Measurements from ENCODE around the gene CDH4.

Gene CDH4

DNA sequence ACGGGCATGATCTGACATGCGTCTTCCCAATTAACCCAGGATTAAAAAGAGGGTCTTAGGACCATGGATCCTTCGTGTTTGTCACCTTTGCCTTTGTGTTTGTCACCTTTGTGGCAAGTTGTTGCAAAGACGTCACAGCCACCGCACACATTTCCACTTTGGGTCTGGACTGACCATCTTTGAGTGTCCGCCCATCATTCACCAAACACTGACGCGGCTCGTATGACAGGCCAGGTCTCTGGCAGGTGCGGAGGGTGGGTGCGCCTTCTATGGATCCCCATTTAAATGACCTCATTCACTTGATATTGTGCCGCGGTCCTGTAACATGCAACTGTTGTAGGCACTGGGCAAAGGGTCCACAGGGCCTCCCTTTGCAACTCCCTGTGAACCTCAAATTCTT lies 409.5 kb downstream of the CDH4 start:
- no peak for DNase-seq

DNA sequence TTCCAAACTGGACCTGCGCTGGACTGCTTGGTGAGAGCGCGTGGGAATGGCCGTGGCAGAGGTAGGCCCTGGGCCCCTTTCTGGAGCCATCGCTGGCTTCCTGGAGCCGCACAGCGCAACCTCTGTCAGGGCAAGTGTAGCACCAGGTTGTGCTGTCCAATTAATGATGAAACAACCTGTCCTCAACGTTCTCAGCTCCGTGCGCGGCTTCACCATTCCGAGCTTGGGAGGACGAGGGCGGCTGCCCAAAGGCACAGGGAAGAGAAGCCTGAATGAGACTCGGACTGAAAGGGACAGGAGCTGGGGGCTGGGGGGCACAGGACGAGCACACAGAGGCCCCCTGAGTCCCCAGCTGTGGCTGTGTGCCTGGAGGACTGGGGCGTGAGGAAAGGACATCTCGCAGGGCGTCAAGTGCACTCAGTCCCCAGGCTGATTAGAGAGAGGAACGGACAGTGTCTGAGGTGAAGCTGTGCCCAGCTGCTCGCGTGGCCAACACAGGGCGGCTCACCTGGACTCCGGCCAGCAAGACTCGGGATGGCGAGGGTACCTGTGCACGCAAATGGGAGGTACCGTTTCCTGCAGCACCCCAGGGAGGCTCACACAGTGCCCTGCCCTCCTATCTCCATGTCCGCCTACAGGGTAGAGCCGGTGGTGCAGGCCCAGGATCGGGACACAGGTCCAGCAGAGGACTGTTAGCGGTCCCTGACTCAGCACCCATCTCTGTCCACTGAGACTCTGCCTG lies 410.3 kb downstream of the CDH4 start:
- DNase-seq, result no peak

DNA sequence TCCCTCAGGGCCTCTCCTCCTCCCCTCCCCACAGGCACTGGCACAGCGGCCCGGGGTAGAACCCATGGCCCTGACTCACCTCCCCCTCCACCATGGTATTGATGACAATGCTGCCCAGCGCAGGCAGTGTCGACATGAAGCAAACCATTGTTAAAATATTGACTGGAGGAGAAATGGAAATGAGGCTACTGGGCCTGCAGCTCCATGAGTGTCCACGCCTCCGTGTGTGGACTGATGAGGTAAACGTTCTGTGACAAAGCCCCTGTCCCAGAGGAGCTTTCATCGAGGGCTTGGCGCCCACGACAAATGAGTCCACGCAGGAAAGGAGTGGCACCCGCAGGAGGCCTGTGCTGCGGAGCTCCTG lies 410.9 kb downstream of the CDH4 start:
- DNase-seq, result no peak

DNA sequence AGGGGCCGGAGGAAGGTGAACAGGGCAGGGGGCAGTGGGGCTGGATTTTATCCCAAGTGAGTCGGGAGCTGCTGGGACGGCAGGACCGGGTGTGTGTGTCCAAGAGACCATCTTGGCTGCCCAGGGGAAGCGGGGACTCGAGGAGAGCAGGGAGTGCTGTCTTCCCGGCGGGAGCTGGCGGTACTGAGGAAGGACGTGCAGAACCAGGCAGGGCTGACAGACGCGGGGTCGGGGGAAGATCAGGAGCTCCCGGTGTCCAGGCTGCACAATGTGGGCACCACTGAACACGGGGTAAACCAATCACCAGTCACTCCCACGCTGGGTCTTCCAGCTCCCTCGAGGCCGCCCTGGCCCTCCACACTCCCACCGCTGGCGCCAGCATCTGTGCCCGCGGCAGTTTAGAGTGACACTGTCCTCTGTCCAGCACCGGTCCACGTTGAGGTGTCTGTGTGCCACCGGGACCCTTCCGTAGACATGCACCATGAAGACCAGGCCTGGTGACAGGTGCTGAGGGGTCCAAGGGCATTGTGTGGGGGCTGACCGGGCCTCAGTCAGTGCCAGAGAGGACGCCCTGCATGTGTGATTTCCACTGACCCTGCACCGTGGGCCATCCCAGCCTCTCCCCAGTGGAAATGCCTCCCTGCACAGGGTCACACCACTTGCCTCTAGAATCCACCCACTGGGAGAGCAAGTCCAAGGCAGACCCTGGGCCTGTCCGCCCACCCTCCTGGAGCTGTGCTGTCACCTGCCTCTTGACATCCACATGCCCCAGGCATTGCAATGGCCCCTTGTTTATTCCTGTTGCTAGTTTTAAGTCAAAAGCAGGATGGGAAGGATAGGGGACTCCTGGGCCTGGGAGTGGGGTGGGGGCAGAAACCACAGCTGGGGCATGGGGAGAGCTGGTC lies 411.7 kb downstream of the CDH4 start:
- DNase-seq, result no peak

DNA sequence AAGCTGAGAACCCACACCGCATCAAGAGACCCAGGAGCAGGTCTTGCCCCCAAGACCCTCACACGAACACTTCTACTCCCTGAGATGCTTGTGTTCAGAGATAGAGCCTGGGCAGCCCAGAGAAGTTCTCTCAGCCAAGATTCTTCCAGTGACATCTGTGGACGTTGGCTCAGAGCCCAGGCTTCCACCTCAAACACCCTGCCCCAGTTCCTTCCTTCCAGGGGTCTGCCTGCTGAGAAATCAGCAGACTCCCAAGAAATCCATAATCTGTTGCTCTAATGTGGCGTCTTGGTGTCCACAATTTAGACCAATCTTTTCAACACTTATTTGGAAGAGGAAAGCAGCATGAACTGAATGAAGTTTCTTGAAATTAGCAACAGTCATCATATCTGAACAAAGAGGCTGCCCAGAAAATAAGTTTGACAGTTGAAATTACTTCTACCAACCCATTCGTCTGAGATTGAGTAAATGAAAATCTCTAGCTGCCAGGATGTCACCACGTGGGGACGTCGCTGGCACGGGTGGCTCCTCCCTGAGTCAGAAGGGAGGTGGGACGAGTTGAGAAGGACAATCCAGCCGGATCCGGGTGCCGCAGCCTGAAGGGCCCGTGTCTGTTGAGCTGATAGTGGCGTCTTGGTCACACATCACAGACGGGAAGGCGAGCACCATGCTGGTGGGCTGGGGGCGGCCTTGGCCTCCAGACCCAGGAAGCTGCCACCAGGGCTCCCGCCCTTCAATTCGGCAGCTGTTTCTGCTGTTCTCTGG lies 412.7 kb downstream of the CDH4 start:
- DNase-seq, result no peak

DNA sequence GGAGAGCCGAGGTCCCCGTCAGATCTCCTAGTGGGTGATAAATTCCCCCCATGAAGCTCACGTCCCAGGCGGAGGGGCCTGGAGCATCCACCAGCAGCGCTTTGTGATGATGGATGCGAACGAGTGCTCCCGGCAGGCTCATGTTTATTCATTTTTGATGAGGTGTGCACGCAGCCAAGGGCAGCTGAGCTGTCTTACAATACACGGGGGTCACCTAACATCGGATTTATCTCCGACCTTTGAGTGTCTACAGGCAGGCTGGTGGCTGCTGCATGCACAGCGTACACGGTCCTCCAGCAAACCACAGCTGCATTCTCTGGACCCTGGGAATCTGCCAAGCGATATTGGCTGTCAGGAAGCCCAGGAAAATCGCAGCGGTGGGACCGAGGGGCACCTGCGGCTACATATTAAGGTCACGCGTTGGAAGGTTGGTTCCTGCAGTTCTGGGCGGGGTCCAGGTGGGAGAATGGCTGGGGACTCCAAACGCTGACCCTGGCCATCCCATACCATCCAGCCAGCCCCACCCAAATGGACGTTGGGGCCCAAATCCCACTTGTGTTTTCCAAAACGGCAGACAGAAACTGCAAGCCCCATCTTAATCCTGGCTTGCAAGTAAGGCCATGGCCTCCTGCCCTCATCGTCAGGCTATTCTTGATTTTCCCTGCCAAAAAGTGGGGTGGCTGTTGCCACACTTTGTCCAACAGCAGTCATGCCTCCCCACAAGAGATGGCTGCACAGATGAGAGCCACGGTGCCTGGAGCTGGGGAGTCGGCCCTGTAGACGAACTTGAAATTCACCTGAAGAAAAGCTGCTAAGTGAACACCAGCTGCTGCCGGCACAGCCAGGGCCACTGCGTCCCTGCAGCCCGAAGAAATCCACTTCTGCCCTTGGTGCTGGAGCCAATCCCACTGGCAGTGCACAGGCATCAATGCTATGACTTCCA lies 413.7 kb downstream of the CDH4 start:
- DNase-seq, result no peak

DNA sequence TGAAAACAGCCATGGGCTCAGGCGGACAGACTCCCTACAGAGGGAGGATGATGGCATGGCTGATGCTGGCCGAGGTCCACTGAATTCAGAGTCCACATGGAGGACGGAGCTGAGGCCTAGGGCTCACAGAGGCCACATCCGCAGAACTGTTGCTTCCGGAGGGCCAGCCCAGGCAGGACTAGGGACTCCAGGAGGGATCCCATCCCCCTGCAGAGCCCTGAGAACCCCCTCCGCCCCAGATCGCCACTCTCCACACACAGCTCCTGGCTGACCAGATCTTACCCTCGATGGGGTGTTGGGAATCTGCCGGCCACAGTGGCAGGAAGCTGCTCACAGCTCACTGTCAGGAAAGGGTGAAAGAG lies 414.4 kb downstream of the CDH4 start:
- DNase-seq, result no peak

DNA sequence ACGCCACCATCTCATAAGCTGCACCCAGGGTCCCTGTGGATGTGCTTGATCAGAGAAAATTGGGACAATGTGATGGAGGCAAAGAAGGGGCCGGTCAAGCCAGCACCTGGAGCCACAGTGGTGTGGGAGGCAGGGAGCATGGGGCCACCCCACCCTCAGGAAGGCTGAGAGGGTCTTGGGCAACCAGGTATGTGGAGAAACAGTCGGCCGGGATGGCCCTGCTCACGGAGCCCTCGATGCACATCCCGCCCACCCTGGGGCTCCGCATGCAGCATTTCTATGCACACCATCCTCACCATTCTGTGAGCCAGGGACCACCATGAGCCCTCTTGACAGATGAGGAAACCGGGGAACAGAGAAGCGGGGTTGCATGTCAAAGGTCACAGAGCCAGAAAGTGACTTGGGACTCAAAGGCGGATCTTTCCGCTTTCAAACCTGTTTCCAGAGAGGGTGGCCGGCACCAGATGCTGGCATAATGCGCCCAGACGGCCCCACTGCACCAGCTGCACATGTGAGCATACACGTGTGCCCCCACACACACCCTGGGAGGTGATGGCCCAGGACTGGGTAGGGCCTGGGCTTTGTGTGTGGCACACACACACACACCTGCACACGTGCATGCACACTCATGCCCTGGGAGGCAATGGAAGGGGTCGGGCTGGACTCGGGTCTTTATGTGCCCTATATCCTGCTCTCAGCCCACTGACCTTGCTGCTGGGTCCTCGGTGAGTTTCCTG lies 415.2 kb downstream of the CDH4 start:
- DNase-seq, result no peak

DNA sequence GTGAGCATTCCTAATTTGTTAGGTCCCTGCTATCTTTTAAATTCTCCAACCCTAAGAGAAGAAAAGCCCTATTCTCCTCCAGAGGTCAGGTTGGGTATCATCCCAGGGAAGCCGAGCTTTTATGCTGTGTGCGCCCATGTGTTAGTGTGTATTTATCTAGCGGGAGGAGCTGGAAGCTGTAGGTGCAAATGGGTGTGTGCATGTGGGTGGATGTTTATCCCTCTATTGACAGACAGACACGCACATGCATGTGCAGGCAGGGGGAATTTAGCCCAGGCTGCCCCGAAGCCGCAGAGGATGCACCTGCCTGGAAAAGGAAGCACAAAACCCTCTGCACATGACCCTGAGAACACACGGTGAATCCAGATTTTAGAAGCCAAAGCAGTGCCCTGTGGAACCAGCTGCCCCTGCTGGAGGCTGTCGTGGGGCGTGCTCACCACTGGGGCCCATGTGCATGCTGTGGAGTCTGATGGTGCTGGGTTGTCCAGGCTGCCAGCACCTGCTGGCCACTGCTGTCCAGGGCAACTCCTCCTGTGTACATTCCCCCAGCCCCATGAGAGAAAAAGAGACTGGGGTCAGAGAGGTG lies 416.1 kb downstream of the CDH4 start:
- DNase-seq, result no peak

DNA sequence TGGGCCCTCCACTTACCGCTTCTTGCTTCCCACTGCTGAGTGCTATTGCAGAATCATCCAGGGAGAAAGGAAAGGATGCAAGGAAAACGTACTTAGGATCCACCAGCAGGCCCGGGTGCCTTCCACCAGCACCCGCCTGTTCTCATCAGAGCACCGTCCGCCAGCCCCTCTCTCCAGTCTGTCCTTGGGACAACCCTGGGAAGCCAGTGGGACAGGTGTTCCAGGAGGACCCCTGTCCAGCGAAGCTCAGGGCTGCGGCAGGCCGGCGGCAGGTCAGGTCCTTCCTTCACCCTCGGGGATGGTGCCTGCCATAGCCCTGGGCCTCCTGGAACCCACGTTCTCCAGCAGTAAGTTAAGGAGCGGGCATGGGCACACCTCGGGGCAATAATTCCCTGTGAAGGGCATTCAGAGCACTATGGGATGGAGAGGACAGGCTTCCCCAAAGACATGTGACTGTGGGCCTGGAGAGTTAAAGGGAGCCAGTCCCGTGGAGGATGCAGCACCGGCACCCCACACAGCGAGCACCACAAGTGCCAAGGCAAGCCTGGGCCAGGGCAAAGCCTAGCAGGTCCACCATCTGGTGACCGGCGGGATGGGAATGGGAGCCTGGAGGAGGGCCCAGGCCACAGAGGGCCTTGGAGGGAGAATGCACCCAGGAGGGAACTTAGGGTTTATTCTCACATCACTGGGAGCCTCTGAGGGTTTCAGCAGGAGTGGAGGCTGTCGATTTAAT lies 416.9 kb downstream of the CDH4 start:
- no peak for DNase-seq

DNA sequence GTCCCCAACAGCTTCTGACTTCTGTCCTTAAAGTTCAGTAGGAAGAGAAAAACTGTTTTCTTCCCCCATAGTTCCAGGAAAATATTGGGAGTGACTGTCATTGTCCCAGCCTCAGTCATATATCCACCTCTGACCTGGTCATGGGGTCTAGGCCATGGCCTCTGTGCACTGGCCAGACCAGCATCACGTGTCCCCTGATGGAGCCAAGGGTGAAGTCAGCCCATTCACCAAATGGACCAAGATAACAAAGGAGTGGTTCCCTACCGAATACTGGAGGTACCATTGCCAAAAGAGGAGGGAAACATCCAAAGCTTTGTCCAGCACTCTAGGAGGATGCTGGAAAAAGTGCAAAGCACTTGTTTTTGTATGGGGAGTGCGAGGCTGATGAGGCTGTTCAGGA lies 418.2 kb downstream of the CDH4 start:
- DNase-seq, result no peak

DNA sequence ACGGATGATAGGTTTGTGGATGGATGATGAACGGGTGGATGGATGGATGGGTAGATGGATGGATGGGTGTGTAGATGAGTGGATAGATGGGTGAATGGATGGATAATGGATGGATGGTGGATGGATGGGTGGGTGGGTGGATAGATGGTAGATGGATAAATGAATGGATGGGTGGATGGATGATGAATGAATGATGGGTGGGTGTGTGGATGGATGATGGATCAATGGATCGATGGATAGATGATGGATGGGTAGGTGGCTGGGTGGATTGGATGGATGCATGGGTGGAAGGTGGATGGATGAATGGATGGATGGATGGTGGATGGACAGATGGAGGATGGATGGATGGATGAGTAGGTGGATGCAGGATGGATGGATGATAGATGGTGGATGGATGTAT lies 419.5 kb downstream of the CDH4 start:
- DNase-seq, result no peak

DNA sequence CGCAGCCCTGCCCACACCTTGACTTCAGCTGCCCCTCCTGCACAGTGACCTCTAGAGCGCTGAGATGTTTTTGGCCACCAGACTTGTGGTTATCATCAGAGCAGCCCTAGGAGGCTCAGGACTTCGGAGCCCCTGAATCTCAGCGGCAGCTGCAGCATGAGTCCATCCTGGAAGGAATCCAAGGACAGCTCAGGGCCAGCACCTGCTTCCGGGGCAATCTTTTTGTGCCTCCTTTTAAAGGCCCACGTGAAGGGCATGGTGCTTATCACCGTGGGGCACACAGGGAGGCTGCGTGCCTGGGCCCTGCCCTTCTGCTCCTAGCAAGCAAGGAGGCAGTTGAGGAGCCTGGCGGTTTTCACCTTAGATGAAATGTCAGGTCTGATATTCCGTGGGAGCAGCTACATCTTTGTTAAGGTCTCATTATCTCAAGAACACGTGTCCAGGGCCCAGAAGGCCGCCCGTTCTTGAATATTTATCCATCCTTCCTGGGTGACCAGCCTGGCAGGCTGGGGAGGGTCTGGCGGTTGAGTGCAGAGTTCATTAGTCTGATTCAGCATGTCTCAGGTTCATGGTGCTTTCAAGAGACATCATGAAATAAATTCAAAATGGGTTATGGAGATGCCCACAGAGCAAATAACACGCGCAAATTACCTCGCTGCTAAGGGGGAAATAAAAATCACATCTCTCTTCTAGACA lies 421.2 kb downstream of the CDH4 start:
- no peak for DNase-seq

DNA sequence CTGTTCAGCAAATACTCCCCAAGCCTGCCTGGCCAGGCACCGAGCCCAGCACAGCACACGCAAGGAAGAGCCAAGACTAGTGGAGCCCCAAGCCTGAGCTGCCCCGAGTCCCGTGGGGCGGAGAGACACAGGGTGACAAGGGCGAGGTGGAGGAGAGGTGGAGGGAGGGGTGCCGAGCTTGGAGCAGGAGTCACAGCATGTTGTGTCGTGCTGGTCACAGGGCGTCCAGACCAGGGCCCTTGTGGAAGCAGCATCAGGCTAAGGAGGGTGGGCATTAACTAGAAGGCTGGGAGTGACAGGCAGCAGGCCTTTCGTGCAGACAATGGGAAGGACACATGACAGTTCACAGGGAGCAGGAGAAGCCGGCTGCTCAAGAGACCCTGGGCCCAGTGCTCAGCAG lies 422.1 kb downstream of the CDH4 start:
- no peak for DNase-seq

DNA sequence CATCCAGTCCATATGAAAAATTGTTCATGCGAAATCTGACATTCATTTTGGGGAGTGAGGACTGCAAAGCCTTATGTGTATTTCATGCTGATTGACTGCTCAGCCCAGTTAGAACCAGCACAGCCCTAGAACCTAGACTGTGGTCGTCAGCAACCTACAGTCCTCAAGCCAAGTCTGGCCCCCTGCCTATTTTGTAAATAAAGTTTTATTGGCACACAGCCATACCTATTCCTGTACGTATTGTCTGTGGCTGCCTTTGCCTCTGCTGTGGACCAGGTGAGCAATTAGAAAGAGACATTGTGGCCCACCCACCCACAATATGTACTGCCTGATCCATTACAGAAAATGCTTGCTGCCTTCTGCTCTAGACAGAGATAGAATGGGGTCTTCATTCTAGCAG lies 422.6 kb downstream of the CDH4 start:
- no peak for DNase-seq

DNA sequence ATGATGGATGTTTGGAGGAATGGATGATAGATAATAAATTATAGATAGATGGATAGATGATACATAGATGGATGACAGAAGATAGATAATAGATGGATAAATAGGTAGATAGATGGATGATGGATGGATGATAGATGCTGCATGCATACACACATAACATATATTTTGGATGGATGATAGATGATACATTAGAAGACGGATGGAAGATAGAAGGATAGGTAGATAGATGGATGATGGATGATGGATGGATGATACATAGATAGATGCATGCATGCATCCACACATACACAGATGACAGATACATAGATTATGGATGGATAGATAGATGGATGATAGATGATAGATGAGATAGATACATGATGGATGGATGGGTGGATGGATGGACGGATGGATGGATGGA lies 425.9 kb downstream of the CDH4 start:
- no peak for DNase-seq

DNA sequence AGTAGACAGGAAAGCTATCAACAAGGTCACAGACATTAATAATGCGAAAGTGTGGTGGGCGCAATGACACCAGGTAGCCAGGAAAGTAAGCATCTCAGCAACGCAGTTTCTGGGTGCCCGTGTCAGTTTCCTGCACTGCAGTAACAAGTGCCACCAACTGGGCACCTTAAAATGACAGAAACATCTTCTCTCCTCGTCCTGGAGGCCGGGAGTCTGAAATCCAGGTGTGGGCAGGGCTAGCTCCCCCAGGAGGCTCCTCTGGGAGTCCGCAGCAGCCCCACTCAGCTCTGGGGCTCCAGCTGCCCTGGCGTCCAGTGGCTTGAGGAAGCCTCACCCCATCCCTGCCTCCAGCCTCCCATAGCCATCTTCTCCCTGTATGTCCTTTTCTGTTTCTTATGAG lies 426.4 kb downstream of the CDH4 start:
- DNase-seq, result no peak

DNA sequence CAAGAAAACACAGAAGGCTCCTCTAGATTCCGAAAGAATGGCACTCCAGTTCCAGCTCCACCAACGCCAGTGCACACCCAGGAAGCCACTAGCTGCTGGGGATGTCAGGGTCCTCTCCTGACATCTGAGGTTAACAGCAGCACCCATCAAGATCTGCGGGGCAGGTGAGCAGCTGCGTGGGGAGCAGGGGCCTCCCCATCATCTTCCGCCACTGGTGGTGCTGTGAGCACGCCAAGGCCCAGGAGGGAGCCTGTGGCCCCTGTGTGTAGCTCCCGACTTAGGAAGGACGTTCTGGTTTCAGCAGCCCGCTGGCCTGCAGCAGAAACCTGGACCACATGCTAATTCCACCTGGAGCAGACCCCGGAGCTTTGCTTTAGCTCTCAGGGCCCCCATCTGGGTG lies 427.4 kb downstream of the CDH4 start:
- no peak for DNase-seq

DNA sequence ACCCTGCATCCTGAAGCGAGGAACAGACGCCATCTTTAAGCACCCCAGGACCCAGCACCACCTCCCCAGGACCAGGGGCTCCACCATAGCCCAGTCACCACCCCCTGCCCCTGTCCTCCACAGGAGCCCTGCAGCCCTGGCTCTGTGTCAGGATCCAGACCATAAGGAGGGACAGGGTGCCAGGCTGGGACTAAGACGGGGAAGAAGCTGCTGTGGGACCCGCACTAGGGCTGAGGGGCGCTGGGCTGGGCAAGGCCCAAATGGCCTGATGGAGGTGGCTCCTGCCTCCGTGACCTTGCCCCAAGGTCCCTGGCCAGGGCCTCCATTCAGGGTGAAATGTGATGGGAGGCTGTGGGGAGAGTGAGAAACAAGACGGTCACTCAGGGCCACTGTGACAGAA lies 428.0 kb downstream of the CDH4 start:
- DNase-seq, result no peak
